ENCODE data around the gene FHL1.
A peak's percentile ranks its signal among the peaks of the same experiment; 100 is the strongest.

Gene FHL1

GRCh38 chrX:136204571-136204970, 57.2 kb downstream of the FHL1 start:
- DNase-seq = no peak
- H3K4me1 ChIP-seq = no peaks in the 10 kb centered on the region
- H3K36me3 ChIP-seq = peaks cover 5% of the 10 kb centered on the region
- H3K9me3 ChIP-seq = no peaks in the 10 kb centered on the region
- H3K27me3 ChIP-seq = no peaks in the 10 kb centered on the region
- H3K4me3 ChIP-seq (ENCODE audit: low read depth, low read length) = no peak overlapping the region
- TF ChIP-seq, protein P1, sequence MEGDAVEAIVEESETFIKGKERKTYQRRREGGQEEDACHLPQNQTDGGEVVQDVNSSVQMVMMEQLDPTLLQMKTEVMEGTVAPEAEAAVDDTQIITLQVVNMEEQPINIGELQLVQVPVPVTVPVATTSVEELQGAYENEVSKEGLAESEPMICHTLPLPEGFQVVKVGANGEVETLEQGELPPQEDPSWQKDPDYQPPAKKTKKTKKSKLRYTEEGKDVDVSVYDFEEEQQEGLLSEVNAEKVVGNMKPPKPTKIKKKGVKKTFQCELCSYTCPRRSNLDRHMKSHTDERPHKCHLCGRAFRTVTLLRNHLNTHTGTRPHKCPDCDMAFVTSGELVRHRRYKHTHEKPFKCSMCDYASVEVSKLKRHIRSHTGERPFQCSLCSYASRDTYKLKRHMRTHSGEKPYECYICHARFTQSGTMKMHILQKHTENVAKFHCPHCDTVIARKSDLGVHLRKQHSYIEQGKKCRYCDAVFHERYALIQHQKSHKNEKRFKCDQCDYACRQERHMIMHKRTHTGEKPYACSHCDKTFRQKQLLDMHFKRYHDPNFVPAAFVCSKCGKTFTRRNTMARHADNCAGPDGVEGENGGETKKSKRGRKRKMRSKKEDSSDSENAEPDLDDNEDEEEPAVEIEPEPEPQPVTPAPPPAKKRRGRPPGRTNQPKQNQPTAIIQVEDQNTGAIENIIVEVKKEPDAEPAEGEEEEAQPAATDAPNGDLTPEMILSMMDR (IDR thresholded peaks at IDR 0.05; ENCODE audit: low read depth, low read length) = no peak

DNA sequence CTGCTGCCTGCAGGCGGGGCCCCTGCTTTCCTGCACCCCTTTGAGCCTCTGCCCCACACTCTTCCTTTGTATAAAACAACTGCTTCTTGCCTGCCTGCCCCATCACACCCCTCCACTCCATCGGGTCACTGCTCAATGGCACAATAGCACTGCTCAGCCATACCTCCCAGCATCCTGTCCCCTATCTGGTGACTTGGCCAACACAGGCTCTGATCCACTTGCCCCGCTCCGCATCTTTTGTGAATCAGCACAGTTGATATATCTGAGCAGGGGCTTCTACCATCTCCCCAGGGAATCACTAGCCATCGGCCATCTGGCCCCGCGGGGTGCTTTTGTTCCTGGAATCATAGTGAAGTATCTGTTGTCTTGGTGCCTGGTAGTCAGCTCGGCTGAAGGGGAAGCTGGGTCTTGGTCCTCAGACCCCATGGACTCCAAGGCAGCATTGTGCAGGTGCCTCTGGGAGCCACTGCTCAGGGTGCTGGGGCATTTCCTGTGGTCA, 58.6 kb downstream of the FHL1 start:
- TF ChIP-seq, protein P1 (IDR thresholded peaks at IDR 0.05; ENCODE audit: low read depth, low read length) = no peak
- Histone ChIP-seq H3K4me1 (no peaks in the 10 kb centered on the region), H3K36me3 (peaks cover 5% of the 10 kb centered on the region), H3K4me3 (ENCODE audit: low read depth, low read length) (no peak overlapping the region), H3K27me3 (no peaks in the 10 kb centered on the region), H3K9me3 (no peaks in the 10 kb centered on the region)
- peak; percentile 20 for DNase-seq

DNA sequence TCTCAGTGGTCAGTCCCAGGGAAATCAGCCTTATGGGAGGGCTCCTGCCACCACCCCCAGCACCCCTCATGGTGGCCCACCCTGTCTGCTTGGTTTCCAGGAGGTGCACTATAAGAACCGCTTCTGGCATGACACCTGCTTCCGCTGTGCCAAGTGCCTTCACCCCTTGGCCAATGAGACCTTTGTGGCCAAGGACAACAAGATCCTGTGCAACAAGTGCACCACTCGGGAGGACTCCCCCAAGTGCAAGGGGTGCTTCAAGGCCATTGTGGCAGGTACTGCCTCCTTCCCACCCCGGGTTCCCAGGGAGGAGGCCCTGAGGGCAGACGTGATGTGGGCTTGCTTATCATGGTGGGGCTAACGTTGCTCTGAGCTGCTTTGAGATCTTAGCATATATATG, 59.6 kb downstream of the FHL1 start:
- DNase-seq = no peak
- TF ChIP-seq, protein P1 (IDR thresholded peaks at IDR 0.05; ENCODE audit: low read depth, low read length) = no peak
- Histone ChIP-seq H3K9me3 (no peaks in the 10 kb centered on the region), H3K36me3 (peaks cover 6% of the 10 kb centered on the region), H3K27me3 (no peaks in the 10 kb centered on the region), H3K4me1 (no peaks in the 10 kb centered on the region), H3K4me3 (ENCODE audit: low read depth, low read length) (no peak overlapping the region)

- DNase-seq = no peak
- Histone ChIP-seq H3K4me1 (no peaks in the 10 kb centered on the region), H3K9me3 (no peaks in the 10 kb centered on the region), H3K4me3 (ENCODE audit: low read depth, low read length) (no peak overlapping the region), H3K36me3 (peaks cover 7% of the 10 kb centered on the region), H3K27me3 (no peaks in the 10 kb centered on the region)
- TF ChIP-seq, protein P1 (IDR thresholded peaks at IDR 0.05; ENCODE audit: low read depth, low read length) = no peak
Measured at GRCh38 chrX:136207546-136207945, 60.2 kb downstream of the FHL1 start.

DNA sequence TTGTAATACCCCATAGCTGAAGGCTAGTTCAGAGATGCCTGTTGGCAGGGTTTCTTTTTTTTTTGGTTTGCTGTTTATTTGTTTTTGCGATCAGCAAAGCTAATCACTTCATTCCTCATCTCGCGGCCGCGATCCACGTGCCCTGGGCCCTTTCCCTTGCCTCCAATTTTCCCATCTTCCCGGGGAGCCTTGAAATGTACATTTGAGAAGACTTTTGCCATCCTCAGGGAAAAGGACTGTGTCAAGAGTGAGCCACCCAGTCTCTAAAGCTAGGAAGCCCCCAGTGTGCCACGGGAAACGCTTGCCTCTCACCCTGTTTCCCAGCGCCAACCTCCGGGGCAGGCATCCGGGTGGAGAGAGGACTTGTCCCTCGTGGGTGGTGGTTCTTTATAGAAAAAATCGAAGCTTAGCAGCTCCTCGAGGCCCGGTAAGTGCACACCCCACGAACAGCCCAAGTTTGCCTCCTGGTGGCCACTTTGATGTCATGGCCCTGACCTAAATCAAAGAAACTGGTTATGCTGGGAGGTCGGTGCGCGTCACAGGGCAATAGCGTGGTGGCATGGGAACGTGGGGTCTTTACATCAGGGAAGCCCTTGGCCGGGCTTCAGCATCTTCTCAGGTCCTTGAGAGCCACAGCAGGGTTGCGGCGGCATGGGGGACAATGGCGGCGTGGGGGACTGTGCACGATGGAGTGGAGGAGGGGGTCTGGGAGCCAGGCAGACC, 61.8 kb downstream of the FHL1 start:
- Histone ChIP-seq H3K36me3 (peaks cover 7% of the 10 kb centered on the region), H3K27me3 (no peaks in the 10 kb centered on the region), H3K9me3 (no peaks in the 10 kb centered on the region), H3K4me3 (ENCODE audit: low read depth, low read length) (no peak overlapping the region), H3K4me1 (no peaks in the 10 kb centered on the region)
- DNase-seq = peak; percentile 45
- TF ChIP-seq, protein P1 (IDR thresholded peaks at IDR 0.05; ENCODE audit: low read depth, low read length) = peak; percentile 59

GRCh38 chrX:136209751-136210150, 62.4 kb downstream of the FHL1 start:
- no peaks in the 10 kb centered on the region for H3K27me3 ChIP-seq
- no peaks in the 10 kb centered on the region for H3K9me3 ChIP-seq
- TF ChIP-seq, protein P1 (IDR thresholded peaks at IDR 0.05; ENCODE audit: low read depth, low read length) = no peak
- H3K4me3 ChIP-seq (ENCODE audit: low read depth, low read length) = no peak overlapping the region
- no peaks in the 10 kb centered on the region for H3K4me1 ChIP-seq
- H3K36me3 ChIP-seq = peaks cover 7% of the 10 kb centered on the region
- DNase-seq = no peak
